Right lobe of liver (tissue), 4 donors: Measurements from ENCODE around the gene CAPN2.

Experiments
- CTCF ChIP-seq, 4 donors: fragments of 200-600 bp in 3 of 4; fragments of 450-650 bp in 1 of 4; IDR thresholded peaks; one replicate each; pipeline versions ENCODE4 v1.5.1 to v1.8.0; 2016 to 2022; ENCODE audit warnings: antibody characterized with exemption in 4 of 4, mild to moderate bottlenecking in 2 of 4
- POLR2A ChIP-seq: fragments of 450-650 bp; IDR thresholded peaks from one replicate; pipeline ENCODE4 v1.6.1; 2017; ENCODE audit warnings: antibody characterized with exemption, mild to moderate bottlenecking
- donor health status: DM: no; HTN: no; CAD: no.
- donor health status: DM: no; HTN: no; CAD: no.
- donor health status: DM: no; HTN: yes; CAD: no.

GRCh38 chr1:223664106-223664505 lies 48.2 kb upstream of the CAPN2 start:
- TF ChIP-seq CTCF (IDR thresholded peaks at IDR 0.05) (no peak), POLR2A (no peak)
